OCI-LY7 (cell line): ENCODE measurements around the gene CREB1.
"Not testable (repeated sequence)": the region's sequence is repeated elsewhere in the genome, so short reads cannot be mapped to it uniquely, and the experiment has no call there.

Source experiments
- CTCF ChIP-seq: fragments of 200-600 bp; sonication (generic); conservative IDR thresholded peaks from 2 replicates; pipeline ENCODE4 v1.5.1; 2014; ENCODE audit warnings: mild to moderate bottlenecking, antibody characterized with exemption, low read length, moderate library complexity, mixed read lengths
- EZH2phosphoT487 ChIP-seq: fragments of 200-600 bp; sonication (generic); IDR thresholded peaks from 2 replicates; pipeline ENCODE4 v1.6.1; 2018; ENCODE audit warnings: low read depth, borderline replicate concordance, mild to moderate bottlenecking, mixed run types, antibody characterized with exemption, low read length, moderate library complexity, mixed read lengths

DNA sequence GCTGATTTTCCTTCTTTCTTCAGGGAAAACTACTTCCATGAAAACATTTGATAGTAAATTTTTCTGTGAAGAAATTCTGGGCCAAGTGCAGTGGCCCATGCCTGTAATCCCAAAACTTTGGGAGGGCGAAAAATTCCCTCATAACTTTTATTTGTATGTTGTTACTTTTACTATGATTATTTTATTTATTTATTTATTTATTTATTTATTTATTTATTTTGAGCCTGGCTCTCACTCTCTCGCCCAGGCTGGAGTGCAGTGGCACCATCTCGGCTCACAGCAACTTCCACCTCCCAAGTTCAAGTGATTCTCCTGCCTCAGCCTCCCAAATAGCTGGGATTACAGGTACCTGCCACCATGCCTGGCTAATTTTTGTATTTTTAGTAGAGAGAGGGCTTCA lies 109.5 kb downstream of the CREB1 start:
- TF ChIP-seq CTCF, EZH2phosphoT487: not testable (repeated sequence)
